Neural cell (in vitro differentiated cells): ENCODE measurements around the gene MFAP2.

ENCODE experiments used
- EP300 ChIP-seq: fragments of 450-650 bp; conservative IDR thresholded peaks from 2 replicates; pipeline ENCODE4 v1.6.1; 2014; ENCODE audit warnings: antibody characterized with exemption, mild to moderate bottlenecking, moderate library complexity; ENCODE audit not compliant: poor library complexity, severe bottlenecking
- RAD21 ChIP-seq: fragments of 450-650 bp; conservative IDR thresholded peaks from 2 replicates; pipeline ENCODE4 v1.6.1; 2014; ENCODE audit warnings: antibody characterized with exemption, mild to moderate bottlenecking, moderate library complexity
- TAF1 ChIP-seq: IDR thresholded peaks from 2 replicates; pipeline ENCODE4 v1.6.1; 2012; ENCODE audit warnings: low read depth
- TF ChIP-seq, protein P1 (sequence below): fragments of 450-650 bp; IDR thresholded peaks from 2 replicates; pipeline ENCODE4 v1.5.1; 2014; ENCODE audit warnings: antibody characterized with exemption, mild to moderate bottlenecking, moderate library complexity; ENCODE audit not compliant: poor library complexity, severe bottlenecking

DNA sequence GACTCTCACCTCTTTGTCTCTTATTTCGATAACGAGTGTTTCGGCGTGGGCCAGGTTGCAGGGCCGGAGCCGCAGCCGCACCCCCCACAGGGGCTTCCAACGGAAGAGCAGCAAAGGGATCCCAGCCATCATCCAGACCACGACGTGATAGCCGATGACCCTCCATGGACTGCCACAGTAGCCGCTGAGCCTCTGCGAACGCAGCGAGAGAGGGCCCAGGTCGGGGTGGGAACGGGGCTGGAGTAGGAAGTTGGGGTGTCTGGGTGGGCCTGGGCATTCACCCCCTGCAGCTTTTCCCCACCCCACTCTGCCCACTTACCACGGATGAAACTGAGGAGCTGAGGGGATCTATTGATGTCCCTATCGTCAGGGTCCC is 24.9 kb upstream of the MFAP2 start:
- TF ChIP-seq, protein P1, sequence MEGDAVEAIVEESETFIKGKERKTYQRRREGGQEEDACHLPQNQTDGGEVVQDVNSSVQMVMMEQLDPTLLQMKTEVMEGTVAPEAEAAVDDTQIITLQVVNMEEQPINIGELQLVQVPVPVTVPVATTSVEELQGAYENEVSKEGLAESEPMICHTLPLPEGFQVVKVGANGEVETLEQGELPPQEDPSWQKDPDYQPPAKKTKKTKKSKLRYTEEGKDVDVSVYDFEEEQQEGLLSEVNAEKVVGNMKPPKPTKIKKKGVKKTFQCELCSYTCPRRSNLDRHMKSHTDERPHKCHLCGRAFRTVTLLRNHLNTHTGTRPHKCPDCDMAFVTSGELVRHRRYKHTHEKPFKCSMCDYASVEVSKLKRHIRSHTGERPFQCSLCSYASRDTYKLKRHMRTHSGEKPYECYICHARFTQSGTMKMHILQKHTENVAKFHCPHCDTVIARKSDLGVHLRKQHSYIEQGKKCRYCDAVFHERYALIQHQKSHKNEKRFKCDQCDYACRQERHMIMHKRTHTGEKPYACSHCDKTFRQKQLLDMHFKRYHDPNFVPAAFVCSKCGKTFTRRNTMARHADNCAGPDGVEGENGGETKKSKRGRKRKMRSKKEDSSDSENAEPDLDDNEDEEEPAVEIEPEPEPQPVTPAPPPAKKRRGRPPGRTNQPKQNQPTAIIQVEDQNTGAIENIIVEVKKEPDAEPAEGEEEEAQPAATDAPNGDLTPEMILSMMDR, result no peak
- TF ChIP-seq EP300, result no peak
- no peak for TF ChIP-seq RAD21
- TF ChIP-seq TAF1, result no peak
